GM12891 (cell line): ENCODE results near the gene KIF15.

Source experiments
- POLR2A ChIP-seq: IDR thresholded peaks from 2 replicates; pipeline ENCODE4 v1.6.1; 2011; ENCODE audit warnings: low read depth, low read length, control low read depth
- POLR2AphosphoS5 ChIP-seq: IDR thresholded peaks from 2 replicates; pipeline ENCODE4 v1.6.1; 2011; ENCODE audit warnings: low read depth, low read length, control low read depth
- POU2F2 ChIP-seq: IDR thresholded peaks from 2 replicates; pipeline ENCODE4 v1.6.1; 2011; ENCODE audit warnings: low read depth, mild to moderate bottlenecking, control low read depth, low read length, moderate library complexity
- SPI1 ChIP-seq: IDR thresholded peaks from 2 replicates; pipeline ENCODE4 v1.6.1; 2011; ENCODE audit warnings: low read depth, low read length, control low read depth
- TAF1 ChIP-seq: IDR thresholded peaks from 2 replicates; pipeline ENCODE4 v1.6.1; 2011; ENCODE audit warnings: low read depth, low read length, control low read depth

- TF ChIP-seq SPI1 (no peak), TAF1 (no peak), POLR2A (no peak), POLR2AphosphoS5 (no peak), POU2F2 (no peak)
Measured at GRCh38 chr3:44805960-44806359, 44.4 kb downstream of the KIF15 start.
